Transverse colon (tissue), 4 donors: ENCODE measurements around the gene OR2H1. TPM values are rescaled to one million over a fixed set of nuclear protein-coding genes. Genes with fewer than 3 reads are reported as not detected.

Source experiments
- DNase-seq: peaks from one replicate; pipeline ENCODE4 v3.0.0-alpha.2; 2019
- H3K27ac ChIP-seq, 4 donors: fragments of 200-600 bp; sonication (generic); 2 replicates each; pipeline ENCODE4 v1.5.1; 2016 to 2018; ENCODE audit warnings: inconsistent platforms in 4 of 4
- H3K27me3 ChIP-seq: fragments of 200-600 bp; sonication (generic); 2 replicates; pipeline ENCODE4 v1.5.1; 2017; ENCODE audit warnings: inconsistent platforms
- H3K36me3 ChIP-seq, 4 donors: fragments of 200-600 bp; sonication (generic); 2 replicates each; pipeline ENCODE4 v1.5.1; 2017 to 2019; ENCODE audit warnings: inconsistent platforms in 4 of 4
- H3K4me1 ChIP-seq, 4 donors: fragments of 200-600 bp; sonication (generic); 2 replicates each; pipeline ENCODE4 v1.5.1; 2017 to 2020; ENCODE audit warnings: inconsistent platforms in 4 of 4
- H3K4me3 ChIP-seq, 4 donors: fragments of 200-600 bp; sonication (generic); 1 replicate in 1 of 4; 2 replicates in 3 of 4; pipeline versions ENCODE4 v1.5.1 to v1.6.1; 2017 to 2019; ENCODE audit warnings: inconsistent platforms in 4 of 4
- H3K9me3 ChIP-seq, 2 donors: fragments of 200-600 bp; sonication (generic); 2 replicates each; pipeline ENCODE4 v1.5.1; 2017 to 2019; ENCODE audit warnings: inconsistent platforms in 2 of 2
- EP300 ChIP-seq: sonication (generic); formaldehyde crosslinking; IDR thresholded peaks from one replicate; pipeline ENCODE4 v1.6.1; 2017; ENCODE audit warnings: antibody characterized with exemption, low read depth
- POLR2A ChIP-seq: fragments of 450-650 bp; IDR thresholded peaks from one replicate; pipeline ENCODE4 v1.6.1; 2016; ENCODE audit warnings: antibody characterized with exemption, mild to moderate bottlenecking, moderate library complexity
- POLR2AphosphoS5 ChIP-seq, 3 donors: sonication (generic); formaldehyde crosslinking; IDR thresholded peaks; one replicate each; pipeline ENCODE4 v1.6.1; 2016; ENCODE audit warnings: antibody characterized with exemption in 3 of 3
- WGBS, 2 donors: methylation state at CpG; one replicate each; pipeline ENCODE4 v1.1.5; 2018; ENCODE audit warnings: low coverage in 1 of 2; 5-methylcytosine and 5-hydroxymethylcytosine counted together
- in situ Hi-C, 4 donors: fragments of 200-750 bp; cut with MboI; loops; one replicate each; pipeline versions ENCODE4 v1.15.0 to v1.15.1; 2017; ENCODE audit warnings: low sequenced_read_pairs in 3 of 4, low pct_ligation_motif_present in 1 of 4, low pct_unique_long_range_greater_than_20kb in 1 of 4
- intact Hi-C: fragments of 100-400 bp; cut with DNase I; formaldehyde crosslinking; loops from one replicate; pipeline ENCODE4 v1.15.1; 2023; ENCODE audit warnings: low total_unique reads
- total RNA-seq, 4 donors: library from RNA; depleted of rRNA; stranded (reverse); fragments of >200 nt; gene quantifications; one replicate each; pipeline ENCODE4 v1.1.0, GENCODE V29; 2016
- TF ChIP-seq, protein P1 (sequence below), 5 experiments: fragments of 200-600 bp in 3 of 5; fragments of 450-650 bp in 2 of 5; sonication (generic) in 3 of 5; IDR thresholded peaks; 1 replicate in 2 of 5; 2 replicates in 3 of 5; pipeline ENCODE4 v1.5.1; 2016 to 2017; ENCODE audit warnings: antibody characterized with exemption in 5 of 5, inconsistent platforms in 3 of 5, mild to moderate bottlenecking in 2 of 5, moderate library complexity in 1 of 5

The OR2H1 gene
- total RNA-seq, 4 donors from 2014 or later = not detected

DNA sequence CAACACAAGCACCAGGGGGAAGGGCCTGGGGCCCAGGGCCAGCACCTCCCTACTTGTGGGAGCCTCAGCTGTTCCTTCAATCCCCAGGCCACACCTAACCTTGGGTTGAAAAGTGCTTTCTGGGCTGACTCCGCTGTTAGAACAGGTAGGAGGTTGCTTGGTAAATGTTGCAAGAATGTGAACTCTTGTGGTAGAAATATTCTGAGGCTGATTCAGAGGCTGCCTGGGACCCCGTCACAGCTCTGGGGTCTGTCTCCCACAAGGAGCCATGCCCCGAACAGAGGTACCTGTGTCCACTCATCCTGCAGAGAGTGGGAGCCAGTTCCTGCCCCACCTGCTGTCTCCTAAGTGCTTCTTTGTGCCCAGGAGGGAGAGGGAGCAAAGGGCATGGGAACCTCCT, 45.2 kb downstream of the OR2H1 start:
- Histone ChIP-seq H3K27me3 (peaks cover 4% of the 10 kb centered on the region), H3K4me1 (no peaks in the 10 kb centered on the region), H3K36me3 (no peaks in the 10 kb centered on the region), H3K9me3 (no peaks in the 10 kb centered on the region), H3K27ac (no peak overlapping the region), H3K4me3 (no peak overlapping the region)
- intact Hi-C loops (no loop called here), in situ Hi-C loops (no loop called here)
- no peak for DNase-seq
- no peak for TF ChIP-seq EP300
- no peak for TF ChIP-seq POLR2A
- TF ChIP-seq, protein P1, sequence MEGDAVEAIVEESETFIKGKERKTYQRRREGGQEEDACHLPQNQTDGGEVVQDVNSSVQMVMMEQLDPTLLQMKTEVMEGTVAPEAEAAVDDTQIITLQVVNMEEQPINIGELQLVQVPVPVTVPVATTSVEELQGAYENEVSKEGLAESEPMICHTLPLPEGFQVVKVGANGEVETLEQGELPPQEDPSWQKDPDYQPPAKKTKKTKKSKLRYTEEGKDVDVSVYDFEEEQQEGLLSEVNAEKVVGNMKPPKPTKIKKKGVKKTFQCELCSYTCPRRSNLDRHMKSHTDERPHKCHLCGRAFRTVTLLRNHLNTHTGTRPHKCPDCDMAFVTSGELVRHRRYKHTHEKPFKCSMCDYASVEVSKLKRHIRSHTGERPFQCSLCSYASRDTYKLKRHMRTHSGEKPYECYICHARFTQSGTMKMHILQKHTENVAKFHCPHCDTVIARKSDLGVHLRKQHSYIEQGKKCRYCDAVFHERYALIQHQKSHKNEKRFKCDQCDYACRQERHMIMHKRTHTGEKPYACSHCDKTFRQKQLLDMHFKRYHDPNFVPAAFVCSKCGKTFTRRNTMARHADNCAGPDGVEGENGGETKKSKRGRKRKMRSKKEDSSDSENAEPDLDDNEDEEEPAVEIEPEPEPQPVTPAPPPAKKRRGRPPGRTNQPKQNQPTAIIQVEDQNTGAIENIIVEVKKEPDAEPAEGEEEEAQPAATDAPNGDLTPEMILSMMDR (IDR thresholded peaks at IDR 0.05) = no peak
- TF ChIP-seq POLR2AphosphoS5 (IDR thresholded peaks at IDR 0.05) = no peak
- 81% methylated on average over 3 of the region's 3 CpGs; no CpG with 5 or more reads in 1 of the 2 donors for WGBS, 2 donors

DNA sequence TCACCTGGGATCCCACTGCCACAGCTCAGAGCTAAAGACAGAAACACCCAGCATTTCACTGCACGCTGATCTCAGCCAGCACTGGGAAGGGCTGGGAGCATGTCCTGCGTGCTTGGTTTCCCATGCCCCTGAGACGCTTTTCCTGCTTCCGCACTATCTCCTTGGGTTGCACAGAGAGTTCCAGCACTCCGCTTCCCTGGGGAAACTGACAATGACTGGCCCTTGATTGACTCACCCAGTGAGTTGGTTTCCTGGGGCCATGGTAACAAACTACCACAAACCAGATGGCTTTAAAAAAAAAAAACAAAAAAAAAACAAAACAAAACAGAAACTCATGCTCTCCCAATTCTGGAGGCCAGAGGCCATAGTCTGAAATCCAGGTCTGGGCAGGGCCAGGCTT, 45.6 kb downstream of the OR2H1 start:
- H3K36me3 ChIP-seq = no peaks in the 10 kb centered on the region
- H3K4me3 ChIP-seq = no peak overlapping the region
- in situ Hi-C loops (no loop called here), intact Hi-C loops (no loop called here)
- WGBS, 2 donors = 90% methylated on average over 5 of the region's 5 CpGs; no CpG with 5 or more reads in 1 of the 2 donors
- no peak overlapping the region for H3K27ac ChIP-seq
- TF ChIP-seq, protein P1 (IDR thresholded peaks at IDR 0.05) = no peak
- TF ChIP-seq EP300 (no peak), POLR2AphosphoS5 (IDR thresholded peaks at IDR 0.05) (no peak), POLR2A (no peak)
- peaks cover 4% of the 10 kb centered on the region for H3K27me3 ChIP-seq
- DNase-seq = no peak
- H3K9me3 ChIP-seq = no peaks in the 10 kb centered on the region
- no peaks in the 10 kb centered on the region for H3K4me1 ChIP-seq

DNA sequence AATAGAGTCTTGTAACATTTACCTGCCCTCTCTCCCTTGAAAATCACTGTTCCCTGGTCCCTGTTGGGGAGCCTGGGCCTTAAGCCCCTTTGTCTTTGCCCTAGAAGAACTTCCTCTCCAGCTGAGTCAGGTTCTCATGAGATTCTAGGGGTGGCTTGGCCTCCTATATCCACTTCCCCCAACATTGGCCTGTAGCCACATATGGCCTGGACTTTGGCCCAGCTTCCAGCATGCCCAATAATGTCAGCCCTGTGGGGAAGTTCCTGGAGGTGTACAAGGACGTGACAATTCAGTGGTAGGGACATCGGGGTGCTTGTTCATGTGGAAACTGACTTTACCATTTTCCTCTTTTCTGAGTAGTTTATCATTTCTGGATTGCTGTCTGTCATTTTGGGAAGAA, 48.0 kb downstream of the OR2H1 start:
- Histone ChIP-seq H3K4me3 (no peak overlapping the region), H3K36me3 (no peaks in the 10 kb centered on the region), H3K4me1 (no peaks in the 10 kb centered on the region), H3K27ac (no peak overlapping the region), H3K27me3 (no peaks in the 10 kb centered on the region), H3K9me3 (no peaks in the 10 kb centered on the region)
- DNase-seq = no peak
- intact Hi-C loops (no loop called here), in situ Hi-C loops (no loop called here)
- TF ChIP-seq POLR2A (no peak), EP300 (no peak), POLR2AphosphoS5 (IDR thresholded peaks at IDR 0.05) (no peak)
- TF ChIP-seq, protein P1 (IDR thresholded peaks at IDR 0.05) = no peak
- 50 to 60% methylated on average over 2 of the region's 2 CpGs for WGBS, 2 donors

DNA sequence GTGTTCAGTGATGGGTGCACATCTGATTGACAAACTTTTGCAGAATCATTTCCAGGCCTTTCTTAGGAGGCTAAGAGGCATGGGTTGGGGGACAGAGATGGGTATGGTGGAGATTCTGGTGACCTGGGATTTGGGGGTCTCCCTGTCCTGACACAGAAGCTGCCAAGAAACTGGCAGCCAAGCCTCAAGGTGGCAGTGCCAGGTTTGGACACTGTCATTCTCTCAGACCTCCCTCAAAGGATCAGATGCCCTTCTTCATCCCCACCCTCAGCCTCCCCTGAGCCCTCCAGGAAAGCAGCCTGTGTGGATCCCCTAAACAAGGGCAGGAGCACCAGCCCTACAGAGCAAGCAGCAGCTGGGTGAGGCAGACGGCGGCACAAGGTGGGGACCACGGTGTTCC, 48.9 kb downstream of the OR2H1 start:
- no peak overlapping the region for H3K4me3 ChIP-seq
- in situ Hi-C loops (no loop called here), intact Hi-C loops (no loop called here)
- no peaks in the 10 kb centered on the region for H3K9me3 ChIP-seq
- H3K27me3 ChIP-seq = no peaks in the 10 kb centered on the region
- TF ChIP-seq POLR2A (no peak), EP300 (no peak)
- H3K27ac ChIP-seq = no peak overlapping the region
- no peaks in the 10 kb centered on the region for H3K36me3 ChIP-seq
- H3K4me1 ChIP-seq = no peaks in the 10 kb centered on the region
- WGBS, 2 donors = 89% methylated on average over 3 of the region's 3 CpGs; no CpG with 5 or more reads in 1 of the 2 donors
- no peak for DNase-seq

DNA sequence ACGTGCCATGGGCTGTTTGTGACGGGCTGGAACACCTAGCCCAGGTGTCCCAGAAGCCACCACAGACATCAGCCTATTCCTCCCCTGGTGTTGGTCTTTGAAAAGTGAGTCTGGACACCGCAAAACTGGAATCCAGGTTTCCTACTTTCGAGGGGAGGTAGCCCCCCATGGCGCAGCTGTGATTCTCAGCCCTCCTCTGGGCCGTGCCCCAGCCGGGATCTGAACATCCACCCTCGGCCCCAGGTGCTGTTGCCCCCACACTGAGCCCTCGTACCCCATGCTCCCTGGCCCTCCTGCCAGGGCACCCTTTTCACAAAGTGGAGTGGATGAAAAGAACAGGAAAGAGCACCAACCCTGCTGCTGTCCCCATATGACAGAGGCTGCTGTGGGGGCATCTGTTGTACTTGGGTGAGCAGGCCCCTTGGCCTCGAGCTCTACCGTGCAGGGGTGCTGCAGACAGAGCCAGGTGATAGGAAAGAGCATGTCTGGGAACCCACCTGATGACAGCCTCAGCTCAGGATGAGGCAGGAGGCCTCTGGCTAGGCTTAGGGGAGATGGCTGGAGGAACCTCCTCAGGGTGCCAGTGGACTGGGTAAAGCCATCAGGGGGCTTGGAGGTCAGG, 49.6 kb downstream of the OR2H1 start:
- in situ Hi-C loops = no loop called here

More for the DNA sequence above, 49.6 kb downstream of the OR2H1 start:
- H3K36me3 ChIP-seq = no peaks in the 10 kb centered on the region
- no peak overlapping the region for H3K4me3 ChIP-seq
- WGBS, 2 donors = 68% methylated on average over 11 of the region's 11 CpGs; no CpG with 5 or more reads in 1 of the 2 donors
- H3K27ac ChIP-seq = no peak overlapping the region
- no peaks in the 10 kb centered on the region for H3K4me1 ChIP-seq
- no peak for DNase-seq
- H3K27me3 ChIP-seq = no peaks in the 10 kb centered on the region
- TF ChIP-seq POLR2AphosphoS5 (IDR thresholded peaks at IDR 0.05) (no peak), EP300 (no peak), POLR2A (no peak)
- intact Hi-C loops = no loop called here
- H3K9me3 ChIP-seq = no peaks in the 10 kb centered on the region
